OCI-LY7 (cell line): ENCODE data around the gene PEG3. TPM values are rescaled to one million over a fixed set of nuclear protein-coding genes. Genes with fewer than 3 reads are reported as not detected.

Experiments used
- Bru-seq: library from RNA; stranded (reverse); fragments of 400-500 nt; gene quantifications from one replicate; lab custom pipeline; 2021; lab: Mats Ljungman, UMichigan
- BruChase-seq, 2 experiments: library from RNA; stranded (reverse); fragments of 400-500 nt; gene quantifications; one replicate each; lab custom pipeline; 2021; lab: Mats Ljungman, UMichigan
- BruUV-seq: library from RNA; stranded (reverse); fragments of 400-500 nt; replicated peaks from 2 replicates; lab custom pipeline; 2021; lab: Mats Ljungman, UMichigan
- CTCF ChIA-PET: fragments of 300-600 bp; sonication (Branson Sonifier 250); formaldehyde crosslinking; loops from one replicate; lab custom pipeline; 2022; ENCODE audit warnings: antibody characterized with exemption; ENCODE audit not compliant: unreplicated experiment; lab: Charles Lee
- POLR2A ChIA-PET: fragments of 300-600 bp; sonication (Branson Sonifier 250); formaldehyde crosslinking; loops from one replicate; lab custom pipeline; 2022; ENCODE audit warnings: antibody characterized with exemption; lab: Charles Lee
- DNase-seq: peaks from one replicate; pipeline ENCODE4 v3.0.0-alpha.2; 2015; ENCODE audit warnings: low spot score
- H2AFZ ChIP-seq: fragments of 200-600 bp; sonication (generic), shearing (Covaris generic); 2 replicates; pipeline ENCODE4 v1.6.1; 2014; ENCODE audit warnings: mild to moderate bottlenecking, antibody characterized with exemption, low read length, moderate library complexity
- H3K27ac ChIP-seq: fragments of 200-600 bp; sonication (generic); 2 replicates; pipeline ENCODE4 v1.5.1; 2014; ENCODE audit warnings: mixed run types, low read depth, mild to moderate bottlenecking, moderate library complexity, low read length, inconsistent platforms; ENCODE audit not compliant: poor library complexity, severe bottlenecking
- H3K36me3 ChIP-seq: fragments of 200-600 bp; sonication (generic); 2 replicates; pipeline ENCODE4 v1.6.1; 2014; ENCODE audit warnings: mild to moderate bottlenecking, antibody characterized with exemption, low read length, moderate library complexity, mixed read lengths; ENCODE audit not compliant: insufficient read depth
- H3K4me1 ChIP-seq: fragments of 200-600 bp; sonication (generic); 2 replicates; pipeline ENCODE4 v1.5.1; 2014; ENCODE audit warnings: mild to moderate bottlenecking, low read length; ENCODE audit not compliant: insufficient read depth, poor library complexity, severe bottlenecking
- H3K4me2 ChIP-seq: fragments of 200-600 bp; sonication (generic); 2 replicates; pipeline ENCODE4 v1.6.1; 2014; ENCODE audit warnings: mild to moderate bottlenecking, low read length
- H3K4me3 ChIP-seq: fragments of 200-600 bp; sonication (generic); 2 replicates; pipeline ENCODE4 v1.5.1; 2014; ENCODE audit warnings: mild to moderate bottlenecking, low read depth, low read length; ENCODE audit not compliant: poor library complexity, severe bottlenecking
- H3K79me2 ChIP-seq: fragments of 200-600 bp; sonication (generic); 2 replicates; pipeline ENCODE4 v1.6.1; 2016; ENCODE audit warnings: low read depth, mild to moderate bottlenecking, low read length, moderate library complexity, mixed read lengths; ENCODE audit not compliant: insufficient read depth
- H3K9me2 ChIP-seq: fragments of 200-600 bp; sonication (generic); 2 replicates; pipeline ENCODE4 v1.6.1; 2016; ENCODE audit warnings: mild to moderate bottlenecking, low read length, mixed read lengths; ENCODE audit not compliant: insufficient read depth
- H3K9me3 ChIP-seq: fragments of 200-600 bp; sonication (generic); 2 replicates; pipeline ENCODE4 v1.6.1; 2014; ENCODE audit warnings: mild to moderate bottlenecking, mixed run types, low read length, mixed read lengths
- H4K20me1 ChIP-seq: fragments of 200-600 bp; sonication (generic); 2 replicates; pipeline ENCODE4 v1.6.1; 2014; ENCODE audit warnings: mild to moderate bottlenecking, antibody characterized with exemption, low read length, moderate library complexity, mixed read lengths; ENCODE audit not compliant: insufficient read depth
- CTCF ChIP-seq: fragments of 200-600 bp; sonication (generic); conservative IDR thresholded peaks from 2 replicates; pipeline ENCODE4 v1.5.1; 2014; ENCODE audit warnings: mild to moderate bottlenecking, antibody characterized with exemption, low read length, moderate library complexity, mixed read lengths
- EZH2phosphoT487 ChIP-seq: fragments of 200-600 bp; sonication (generic); IDR thresholded peaks from 2 replicates; pipeline ENCODE4 v1.6.1; 2018; ENCODE audit warnings: low read depth, borderline replicate concordance, mild to moderate bottlenecking, mixed run types, antibody characterized with exemption, low read length, moderate library complexity, mixed read lengths
- intact Hi-C: fragments of 100-400 bp; cut with micrococcal nuclease; formaldehyde crosslinking; loops from one replicate; pipeline ENCODE4 v1.10.0; 2022; ENCODE audit not compliant: unreplicated experiment
- long read RNA-seq: library from polyadenylated mRNA; stranded (forward); transcript quantifications from one replicate; pipeline ENCODE4 v2.0.0, GENCODE V29; 2022
- total RNA-seq, 2 experiments: library from RNA; depleted of rRNA in 1 of 2; stranded (reverse); fragments of >200 nt in 1 of 2; shearing (Covaris generic) in 1 of 2; gene quantifications; 2 replicates each; pipeline ENCODE4 v1.2.3, GENCODE V29; 2014 to 2022

The PEG3 gene
- total RNA-seq (2014; rRNA removed; shearing (Covaris generic)) (not detected in 2 replicates), total RNA-seq (2022) (not detected in 2 replicates), Bru-seq, nascent RNA (not detected), BruChase-seq, experiment 1, labeled RNA remaining after a 6-hour chase (not detected), BruChase-seq, experiment 2, labeled RNA remaining after a 2-hour chase (not detected)
- long read RNA-seq: 0 reads

GRCh38 chr19:56840451-56841192, at the start of gene PEG3, which contains the start of gene ZIM2:
PEG3 (minus strand) TSS chr19:56840726; CDS start chr19:56824655, 16,071 bp downstream.
ZIM2 (minus strand) TSS chr19:56840726; CDS start chr19:56824277, 16,449 bp downstream.
- no peak within 1 kb of the TSS for H2AFZ ChIP-seq
- ChIA-PET CTCF (no interaction called here), POLR2A (no interaction called here)
- H4K20me1 ChIP-seq: no peaks in the 10 kb centered on the region
- DNase-seq: no peak
- H3K27ac ChIP-seq: no peak within 1 kb of the TSS
- no peaks in the 10 kb centered on the region for H3K9me2 ChIP-seq
- H3K4me1 ChIP-seq: no peaks in the 10 kb centered on the region
- 0 out of 2 replicates have a peak, but pooled peaks cover 7% of the 10 kb centered on the region for H3K9me3 ChIP-seq
- no peak within 1 kb of the TSS for H3K4me3 ChIP-seq
- no TSS peak for BruUV-seq
- H3K36me3 ChIP-seq: no peaks in the 10 kb centered on the region
- no peak for TF ChIP-seq EZH2phosphoT487
- TF ChIP-seq CTCF: no peak
- H3K4me2 ChIP-seq: no peak within 1 kb of the TSS
- intact Hi-C loops: no loop called here
- no peaks in the 10 kb centered on the region for H3K79me2 ChIP-seq

GRCh38 chr19:56885173-56885985, 44.9 kb upstream of the PEG3 start:
- no peak overlapping the region for H2AFZ ChIP-seq
- no peaks in the 10 kb centered on the region for H4K20me1 ChIP-seq
- H3K4me1 ChIP-seq: no peaks in the 10 kb centered on the region
- BruUV-seq: no TSS peak
- no peak overlapping the region for H3K4me3 ChIP-seq
- no peaks in the 10 kb centered on the region for H3K79me2 ChIP-seq
- no peak for TF ChIP-seq CTCF
- TF ChIP-seq EZH2phosphoT487: no peak
- no peaks in the 10 kb centered on the region for H3K36me3 ChIP-seq
- CTCF ChIA-PET: no interaction called here
- H3K4me2 ChIP-seq: no peak overlapping the region
- H3K9me2 ChIP-seq: no peaks in the 10 kb centered on the region
- POLR2A ChIA-PET: no interaction called here
- H3K27ac ChIP-seq: no peak overlapping the region
- H3K9me3 ChIP-seq: no peaks in the 10 kb centered on the region
- intact Hi-C loops: no loop called here
- no peak for DNase-seq
